Subcutaneous adipose tissue (tissue), 4 donors: ENCODE measurements around the gene PDE4B. TPM values are rescaled to one million over a fixed set of nuclear protein-coding genes. Genes with fewer than 3 reads are reported as not detected.

Experiments
- CTCF ChIP-seq: fragments of 450-650 bp; IDR thresholded peaks from one replicate; pipeline ENCODE4 v1.5.1; 2016; ENCODE audit warnings: low read depth, mild to moderate bottlenecking, control low read depth, antibody characterized with exemption, moderate library complexity
- total RNA-seq, 4 donors: library from RNA; depleted of rRNA; stranded (reverse); fragments of >200 nt; gene quantifications; one replicate each; pipeline ENCODE4 v1.1.0, GENCODE V29; 2016

The PDE4B gene
- total RNA-seq, 4 donors from 2014 or later: 8.5 to 31.8 (median 15.5) TPM

GRCh38 chr1:66394603-66395002 is 601.9 kb downstream of the PDE4B start:
- TF ChIP-seq CTCF: no peak

- no peak for TF ChIP-seq CTCF
Measured at GRCh38 chr1:66395202-66396061, 602.7 kb downstream of the PDE4B start.

- TF ChIP-seq CTCF: no peak
Measured at GRCh38 chr1:66396212-66396890, 603.7 kb downstream of the PDE4B start.

GRCh38 chr1:66397192-66397591 is 604.5 kb downstream of the PDE4B start:
- TF ChIP-seq CTCF: no peak

GRCh38 chr1:66399888-66400529 is 607.3 kb downstream of the PDE4B start:
- TF ChIP-seq CTCF: no peak

GRCh38 chr1:66400660-66401059 is 608.0 kb downstream of the PDE4B start:
- no peak for TF ChIP-seq CTCF

GRCh38 chr1:66401244-66401643 is 608.5 kb downstream of the PDE4B start:
- no peak for TF ChIP-seq CTCF
